Karpas-422 (cell line): ENCODE data around the gene GPR39. TPM values are rescaled to one million over a fixed set of nuclear protein-coding genes. Genes with fewer than 3 reads are reported as not detected.

ENCODE experiments used
- DNase-seq: peaks from one replicate; pipeline ENCODE4 v3.0.0-alpha.2; 2015
- H2AFZ ChIP-seq: fragments of 200-600 bp; sonication (generic); 2 replicates; pipeline ENCODE4 v1.6.1; 2014; ENCODE audit warnings: antibody characterized with exemption, low read length, mixed read lengths
- H3K27ac ChIP-seq: fragments of 200-600 bp; sonication (generic); 2 replicates; pipeline ENCODE4 v1.5.1; 2014; ENCODE audit warnings: mild to moderate bottlenecking, low read length, moderate library complexity
- H3K27me3 ChIP-seq: fragments of 200-600 bp; sonication (generic); 2 replicates; pipeline ENCODE4 v1.6.1; 2014; ENCODE audit warnings: low read length, mixed read lengths
- H3K36me3 ChIP-seq: fragments of 200-600 bp; sonication (generic); 2 replicates; pipeline ENCODE4 v1.6.1; 2014; ENCODE audit warnings: low read length, mixed read lengths; ENCODE audit not compliant: insufficient read depth
- H3K4me1 ChIP-seq: fragments of 200-600 bp; sonication (generic); 2 replicates; pipeline ENCODE4 v1.6.1; 2014; ENCODE audit warnings: mild to moderate bottlenecking, low read length, mixed read lengths
- H3K4me2 ChIP-seq: fragments of 200-600 bp; sonication (generic); 2 replicates; pipeline ENCODE4 v1.6.1; 2014; ENCODE audit warnings: low read length, low read depth, mild to moderate bottlenecking; ENCODE audit not compliant: poor library complexity, severe bottlenecking
- H3K4me3 ChIP-seq: fragments of 200-600 bp; sonication (generic); 2 replicates; pipeline ENCODE4 v1.5.1; 2014; ENCODE audit warnings: mild to moderate bottlenecking, antibody characterized with exemption, low read length, mixed read lengths
- H3K79me2 ChIP-seq: fragments of 200-600 bp; sonication (generic); 2 replicates; pipeline ENCODE4 v1.6.1; 2014; ENCODE audit warnings: mild to moderate bottlenecking, low read length, mixed read lengths
- H3K9ac ChIP-seq: fragments of 200-600 bp; sonication (generic); 2 replicates; pipeline ENCODE4 v1.6.0; 2014; ENCODE audit warnings: low read length
- H3K9me2 ChIP-seq: fragments of 200-600 bp; sonication (generic), shearing (Covaris generic); replicated peaks from 2 replicates; pipeline ENCODE4 v1.6.0; 2014; ENCODE audit warnings: mild to moderate bottlenecking, low read length, moderate library complexity; ENCODE audit not compliant: insufficient read depth
- H3K9me3 ChIP-seq: fragments of 300-700, 200-600 bp; sonication (generic); 2 replicates; pipeline ENCODE4 v1.6.1; 2014; ENCODE audit warnings: low read length, mixed read lengths
- H4K20me1 ChIP-seq: fragments of 200-600 bp; sonication (generic); 2 replicates; pipeline ENCODE4 v1.6.1; 2014; ENCODE audit warnings: mild to moderate bottlenecking, antibody characterized with exemption, low read length, low read depth; ENCODE audit not compliant: insufficient read depth
- total RNA-seq: library from RNA; depleted of rRNA; stranded (reverse); fragments of >200 nt; shearing (Covaris generic); gene quantifications from 2 replicates; pipeline ENCODE4 v1.2.3, GENCODE V29; 2014; ENCODE audit warnings: low replicate concordance

Gene GPR39
- total RNA-seq, 1 experiment from 2014 or later, result 0.34 TPM

DNA sequence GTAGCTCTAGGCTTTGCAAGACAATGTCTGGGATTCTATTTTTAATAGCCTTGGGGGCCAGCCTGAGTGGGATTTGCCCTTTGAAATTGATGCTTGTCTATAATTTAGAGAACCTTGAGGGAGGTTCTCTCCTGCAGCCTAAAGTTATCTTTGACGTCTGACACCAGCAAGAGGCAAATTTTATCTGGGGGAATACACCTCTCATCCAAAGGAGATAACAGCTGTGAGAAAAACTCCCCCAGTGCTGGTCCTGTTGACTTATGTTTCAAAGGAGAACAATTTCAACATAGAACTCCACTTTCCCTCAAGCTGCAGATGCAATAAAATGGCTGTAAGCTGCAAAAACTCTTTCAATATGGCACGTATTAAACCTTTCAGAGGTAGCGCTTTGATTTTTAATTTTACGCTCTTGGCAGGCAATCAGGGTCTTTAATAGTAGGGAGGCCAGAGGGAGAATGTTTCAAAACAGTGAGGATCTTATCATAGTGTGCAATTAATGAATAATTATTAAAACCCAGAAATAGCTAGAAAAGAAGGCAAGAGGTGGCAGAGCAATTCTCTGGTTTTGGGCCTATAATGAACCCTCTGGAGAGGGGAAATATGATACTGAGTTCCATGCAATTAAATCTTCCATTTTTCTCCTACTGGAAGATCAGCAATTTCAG, 191.0 kb downstream of the GPR39 start:
- DNase-seq, result no peak
- no peaks in the 10 kb centered on the region for H3K79me2 ChIP-seq
- no peaks in the 10 kb centered on the region for H3K9me3 ChIP-seq
- no peaks in the 10 kb centered on the region for H3K27me3 ChIP-seq
- peaks cover 19% of the 10 kb centered on the region for H3K4me1 ChIP-seq
- no peaks in the 10 kb centered on the region for H4K20me1 ChIP-seq
- H3K4me3 ChIP-seq, result no peak overlapping the region
- no peak overlapping the region for H3K4me2 ChIP-seq
- no peak overlapping the region for H2AFZ ChIP-seq
- H3K9ac ChIP-seq, result no peak overlapping the region
- H3K9me2 ChIP-seq, result no peaks in the 10 kb centered on the region
- H3K36me3 ChIP-seq, result no peaks in the 10 kb centered on the region
- H3K27ac ChIP-seq, result no peak overlapping the region

DNA sequence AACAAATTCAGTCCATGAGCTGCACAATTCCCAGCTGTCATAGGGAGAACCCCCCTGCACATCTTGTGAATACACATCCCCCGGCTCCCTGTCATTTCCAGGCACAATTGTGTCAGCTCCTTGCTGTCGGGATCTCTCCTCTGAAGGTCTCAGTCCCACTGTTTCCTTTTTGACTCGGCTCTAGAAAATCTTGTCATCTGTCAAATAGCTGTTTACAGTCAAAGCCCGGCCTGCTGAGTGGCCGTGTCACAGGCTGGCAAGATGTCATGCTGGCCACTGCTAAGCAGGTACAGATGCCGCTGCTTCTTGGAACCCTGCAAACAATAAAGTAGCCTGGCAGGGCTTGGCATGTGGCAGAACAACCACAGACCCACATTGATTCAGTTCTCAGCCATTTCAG, 191.7 kb downstream of the GPR39 start:
- Histone ChIP-seq H3K4me2 (no peak overlapping the region), H3K27me3 (no peaks in the 10 kb centered on the region), H4K20me1 (no peaks in the 10 kb centered on the region), H3K79me2 (no peaks in the 10 kb centered on the region), H3K27ac (no peak overlapping the region), H3K9ac (no peak overlapping the region), H2AFZ (no peak overlapping the region), H3K4me1 (peaks cover 19% of the 10 kb centered on the region), H3K36me3 (no peaks in the 10 kb centered on the region), H3K9me2 (no peaks in the 10 kb centered on the region), H3K4me3 (no peak overlapping the region), H3K9me3 (no peaks in the 10 kb centered on the region)
- DNase-seq, result no peak

DNA sequence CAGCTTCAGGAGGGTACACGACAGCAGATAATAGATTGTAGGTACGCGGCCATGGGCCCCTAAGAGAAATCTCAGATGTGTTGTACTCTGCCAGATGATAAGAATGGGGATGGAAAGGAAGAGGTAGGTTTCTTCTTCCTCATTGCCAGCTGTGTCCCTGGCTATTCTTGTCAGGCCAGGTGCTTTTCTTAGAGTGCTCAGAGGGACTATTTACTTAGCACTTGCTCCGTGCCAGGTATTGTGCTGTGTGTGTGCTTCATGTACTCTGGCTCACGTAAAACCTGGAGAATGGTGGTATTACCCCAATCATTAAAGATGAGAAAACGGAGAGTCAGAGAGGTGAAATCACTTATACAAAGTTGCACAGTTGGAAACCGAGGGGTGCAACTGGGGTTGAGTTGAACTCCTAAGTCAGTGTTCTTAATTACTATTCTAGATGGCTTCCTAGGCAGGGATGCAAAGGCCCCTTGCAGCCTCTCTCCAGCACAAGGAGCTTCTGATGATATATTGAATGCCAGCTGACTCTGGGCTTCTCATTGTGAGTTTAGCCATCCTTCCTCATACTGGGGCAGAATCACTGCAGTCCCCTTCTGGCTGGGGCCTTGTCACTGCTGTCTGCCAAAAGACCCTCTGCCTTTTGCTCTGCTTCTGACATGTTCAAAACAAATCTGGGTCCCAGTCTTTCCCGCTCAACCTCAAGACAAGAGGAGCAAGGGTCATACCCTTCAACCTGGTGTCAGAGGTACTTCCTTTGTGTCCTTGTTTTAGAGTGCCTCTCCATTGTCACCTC, 192.7 kb downstream of the GPR39 start:
- Histone ChIP-seq H3K27me3 (no peaks in the 10 kb centered on the region), H3K4me2 (no peak overlapping the region), H4K20me1 (no peaks in the 10 kb centered on the region), H2AFZ (no peak overlapping the region), H3K9ac (no peak overlapping the region), H3K4me1 (peaks cover 19% of the 10 kb centered on the region), H3K79me2 (no peaks in the 10 kb centered on the region), H3K9me2 (no peaks in the 10 kb centered on the region), H3K36me3 (no peaks in the 10 kb centered on the region), H3K4me3 (no peak overlapping the region), H3K27ac (no peak overlapping the region), H3K9me3 (no peaks in the 10 kb centered on the region)
- no peak for DNase-seq

DNA sequence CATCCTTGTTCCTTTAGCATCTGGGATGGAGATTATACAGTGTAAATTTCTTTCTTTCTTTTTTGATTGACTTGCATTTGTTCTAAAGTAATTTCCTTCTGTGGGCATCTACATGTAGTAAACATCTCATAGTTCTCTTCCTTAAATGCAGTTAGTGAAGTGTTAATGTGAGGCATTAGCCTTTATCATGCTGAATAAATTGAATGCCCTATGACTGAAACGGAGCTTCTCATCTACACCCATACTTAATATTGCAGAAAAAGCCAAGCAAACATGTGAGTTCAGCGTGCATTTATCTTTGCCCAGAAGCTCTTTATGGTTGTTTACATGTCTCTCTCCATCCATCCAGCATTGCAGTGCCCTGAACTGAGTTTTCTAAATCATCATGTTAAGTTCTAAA, 195.1 kb downstream of the GPR39 start:
- Histone ChIP-seq H4K20me1 (no peaks in the 10 kb centered on the region), H3K79me2 (no peaks in the 10 kb centered on the region), H3K9ac (no peak overlapping the region), H2AFZ (no peak overlapping the region), H3K4me2 (no peak overlapping the region), H3K27ac (no peak overlapping the region), H3K4me1 (peaks cover 10% of the 10 kb centered on the region; the same call in 1 of the 2 replicates), H3K9me2 (no peaks in the 10 kb centered on the region), H3K9me3 (no peaks in the 10 kb centered on the region), H3K27me3 (no peaks in the 10 kb centered on the region), H3K36me3 (no peaks in the 10 kb centered on the region), H3K4me3 (no peak overlapping the region)
- no peak for DNase-seq

DNA sequence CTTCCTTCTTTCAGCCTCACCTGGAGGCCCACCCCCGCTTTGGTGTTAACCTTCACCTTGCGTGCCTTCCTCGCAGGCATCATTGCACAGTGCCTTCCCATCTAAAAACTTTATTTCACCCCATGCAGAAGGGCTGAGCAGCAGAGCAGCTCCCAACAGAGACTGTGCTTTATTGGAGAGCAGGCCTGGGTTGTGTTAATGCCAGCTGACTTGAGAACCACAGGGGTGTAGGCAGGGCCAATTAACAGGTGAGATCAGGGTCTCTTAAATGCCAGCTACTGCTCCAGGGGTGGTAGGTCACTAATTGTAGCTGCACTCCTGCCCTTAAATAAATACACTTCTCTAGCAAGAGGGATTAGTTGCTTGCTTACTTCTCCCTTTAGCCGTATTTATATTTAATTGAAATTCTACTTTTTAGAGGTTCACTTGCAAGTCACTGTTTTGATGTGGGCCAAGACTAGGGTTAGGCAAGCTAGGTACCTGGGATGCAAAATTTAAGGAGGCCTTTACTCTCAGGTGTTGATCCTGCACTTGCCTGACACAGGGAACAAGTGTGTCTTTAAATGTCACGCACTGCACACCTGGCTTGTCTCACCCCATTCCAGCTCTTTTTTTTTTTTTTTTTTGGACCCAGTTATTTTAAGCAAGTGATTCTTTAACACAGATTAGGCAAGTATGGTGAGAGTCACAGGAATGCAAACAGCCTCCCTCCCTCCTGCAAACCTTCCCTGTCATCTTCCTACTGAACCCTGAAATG, 198.9 kb downstream of the GPR39 start:
- no peaks in the 10 kb centered on the region for H3K36me3 ChIP-seq

DNA sequence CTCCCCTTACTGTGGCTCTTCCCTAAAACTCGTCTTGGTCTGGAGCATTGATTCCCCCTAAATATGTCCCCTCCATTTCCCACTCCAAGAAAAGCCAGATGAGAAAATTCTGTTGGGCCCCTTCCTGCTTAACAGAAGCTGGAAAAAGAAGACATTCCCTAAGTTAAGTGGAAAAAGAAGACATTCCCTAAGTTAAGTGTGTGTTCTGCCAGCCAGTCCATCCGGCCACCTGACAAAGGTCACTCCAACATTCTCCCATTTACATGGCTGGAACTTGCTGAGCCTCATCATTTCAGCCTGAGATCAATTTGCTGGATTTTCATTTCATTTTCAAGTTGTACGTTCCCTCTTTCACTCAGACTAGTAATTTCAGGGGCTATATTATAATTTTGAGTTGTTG, 201.4 kb downstream of the GPR39 start:
- H3K4me1 ChIP-seq, result no peaks in the 10 kb centered on the region
- no peaks in the 10 kb centered on the region for H3K36me3 ChIP-seq
- no peaks in the 10 kb centered on the region for H4K20me1 ChIP-seq
- no peak for DNase-seq
- H3K4me3 ChIP-seq, result no peak overlapping the region
- no peaks in the 10 kb centered on the region for H3K79me2 ChIP-seq
- H3K27ac ChIP-seq, result no peak overlapping the region
- H3K27me3 ChIP-seq, result no peaks in the 10 kb centered on the region
- H3K9ac ChIP-seq, result no peak overlapping the region
- no peaks in the 10 kb centered on the region for H3K9me2 ChIP-seq
- H3K4me2 ChIP-seq, result no peak overlapping the region
- no peaks in the 10 kb centered on the region for H3K9me3 ChIP-seq
- no peak overlapping the region for H2AFZ ChIP-seq

More for the DNA sequence above, 198.9 kb downstream of the GPR39 start:
- Histone ChIP-seq H3K9me3 (no peaks in the 10 kb centered on the region), H3K9me2 (no peaks in the 10 kb centered on the region), H3K4me1 (peaks cover 10% of the 10 kb centered on the region; the same call in 1 of the 2 replicates), H2AFZ (no peak overlapping the region), H3K9ac (no peak overlapping the region), H3K27ac (no peak overlapping the region), H3K4me2 (no peak overlapping the region), H3K27me3 (no peaks in the 10 kb centered on the region), H3K79me2 (no peaks in the 10 kb centered on the region), H3K4me3 (no peak overlapping the region), H4K20me1 (no peaks in the 10 kb centered on the region)
- no peak for DNase-seq

DNA sequence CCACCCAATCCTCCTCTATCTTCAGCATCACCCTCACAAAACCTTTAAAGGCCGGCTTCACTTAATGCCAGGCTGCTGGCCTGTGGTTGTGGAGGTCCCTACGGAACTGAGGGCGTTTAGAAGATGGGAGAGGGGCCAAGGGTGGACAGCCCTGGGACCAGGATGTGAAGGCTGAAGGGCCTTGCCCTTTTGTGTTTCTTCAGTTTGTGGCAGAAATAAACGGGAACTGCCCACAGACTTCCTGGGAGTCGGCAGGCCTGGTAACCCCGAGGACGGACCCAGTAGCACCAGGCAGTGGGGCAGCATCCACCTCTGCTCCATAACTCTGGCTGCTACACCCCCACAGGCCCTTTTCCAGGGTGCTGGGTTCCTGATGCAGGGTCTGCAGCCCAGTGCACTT, 202.1 kb downstream of the GPR39 start:
- Histone ChIP-seq H3K4me2 (no peak overlapping the region), H4K20me1 (no peaks in the 10 kb centered on the region), H3K79me2 (no peaks in the 10 kb centered on the region), H3K36me3 (no peaks in the 10 kb centered on the region), H3K27me3 (no peaks in the 10 kb centered on the region), H3K9ac (no peak overlapping the region), H3K27ac (no peak overlapping the region), H2AFZ (no peak overlapping the region), H3K9me3 (no peaks in the 10 kb centered on the region), H3K4me3 (no peak overlapping the region), H3K9me2 (no peaks in the 10 kb centered on the region), H3K4me1 (no peaks in the 10 kb centered on the region)
- no peak for DNase-seq

DNA sequence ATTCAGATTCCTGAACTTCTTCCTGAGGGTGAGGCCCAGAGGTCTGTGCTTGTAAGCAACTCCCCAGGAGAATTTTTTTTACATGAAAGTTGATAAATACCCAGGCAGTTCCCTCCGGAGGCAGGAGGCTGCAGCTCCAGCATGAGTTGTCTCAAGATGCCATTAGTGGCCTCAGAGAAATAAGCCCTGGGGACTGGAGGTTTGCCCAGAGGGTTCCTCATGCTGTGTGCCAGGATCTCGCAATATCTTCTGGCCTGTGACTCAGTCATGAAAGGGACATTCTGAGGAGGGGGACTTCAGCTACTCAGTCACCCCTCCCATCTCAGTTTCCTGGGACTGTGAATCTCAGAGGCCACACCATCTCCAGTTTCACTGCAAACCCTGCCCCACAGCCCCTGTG, 203.5 kb downstream of the GPR39 start:
- Histone ChIP-seq H3K4me3 (no peak overlapping the region), H3K9me3 (no peaks in the 10 kb centered on the region), H3K9me2 (no peaks in the 10 kb centered on the region), H3K9ac (no peak overlapping the region), H3K79me2 (no peaks in the 10 kb centered on the region), H3K36me3 (no peaks in the 10 kb centered on the region), H3K27me3 (no peaks in the 10 kb centered on the region), H3K4me2 (no peak overlapping the region), H2AFZ (no peak overlapping the region), H3K27ac (no peak overlapping the region), H4K20me1 (no peaks in the 10 kb centered on the region), H3K4me1 (no peaks in the 10 kb centered on the region)
- no peak for DNase-seq
